Smooth muscle cell (in vitro differentiated cells): ENCODE results near the gene MYADML2. TPM values are rescaled to one million over a fixed set of nuclear protein-coding genes. Genes with fewer than 3 reads are reported as not detected.

ENCODE experiments used
- DNase-seq: peaks from one replicate; lab custom pipeline; 2025; ENCODE audit not compliant: unreplicated experiment; lab: John Stamatoyannopoulos, UW
- H2AFZ ChIP-seq: fragments of 200-600 bp; sonication (generic); 2 replicates; pipeline ENCODE4 v1.6.0; 2016; ENCODE audit warnings: antibody characterized with exemption, low read depth, mild to moderate bottlenecking
- H3F3A ChIP-seq: fragments of 200-600 bp; sonication (generic); 2 replicates; pipeline ENCODE4 v1.6.0; 2017; ENCODE audit warnings: antibody characterized with exemption, low read depth
- H3K27ac ChIP-seq: fragments of 200-600 bp; sonication (generic); 2 replicates; pipeline ENCODE4 v1.5.1; 2016; ENCODE audit warnings: low read depth, mild to moderate bottlenecking
- H3K27me3 ChIP-seq: fragments of 200-600 bp; sonication (generic); 2 replicates; pipeline ENCODE4 v1.6.1; 2016; ENCODE audit warnings: low read depth, mild to moderate bottlenecking
- H3K36me3 ChIP-seq: fragments of 200-600 bp; sonication (generic); 2 replicates; pipeline ENCODE4 v1.5.1; 2016; ENCODE audit warnings: low read depth
- H3K4me1 ChIP-seq: fragments of 200-600 bp; sonication (generic); 2 replicates; pipeline ENCODE4 v1.5.1; 2016; ENCODE audit warnings: low read depth
- H3K4me2 ChIP-seq: fragments of 200-600 bp; sonication (generic); 2 replicates; pipeline ENCODE4 v1.6.0; 2016; ENCODE audit warnings: mild to moderate bottlenecking
- H3K4me3 ChIP-seq: fragments of 200-600 bp; sonication (generic); 2 replicates; pipeline ENCODE4 v1.5.1; 2016; ENCODE audit warnings: mild to moderate bottlenecking
- H3K79me2 ChIP-seq: fragments of 200-600 bp; sonication (generic); 2 replicates; pipeline ENCODE4 v1.6.0; 2016; ENCODE audit warnings: low read depth, mild to moderate bottlenecking
- H3K9ac ChIP-seq: fragments of 200-600 bp; sonication (generic); 2 replicates; pipeline ENCODE4 v1.6.0; 2016; ENCODE audit warnings: low read depth
- H3K9me3 ChIP-seq: fragments of 200-600 bp; sonication (generic); replicated peaks from 2 replicates; pipeline ENCODE4 v1.5.1; 2016; ENCODE audit warnings: low read depth
- H4K20me1 ChIP-seq: fragments of 200-600 bp; sonication (generic); 2 replicates; pipeline ENCODE4 v1.6.0; 2016; ENCODE audit warnings: low read depth
- WGBS: methylation state at CpG from one replicate; pipeline ENCODE4 v1.1.7; 2016; ENCODE audit warnings: low lambda C conversion rate; 5-methylcytosine and 5-hydroxymethylcytosine counted together
- polyA plus RNA-seq: library from polyadenylated mRNA; unstranded; fragments of >200 nt; fragmentation: Nextera tagmentation; extraction: Ambion mirVana; gene quantifications from 2 replicates; pipeline ENCODE4 v1.2.1, GENCODE V29; 2016
- total RNA-seq: library from RNA; depleted of rRNA; stranded (reverse); fragments of >200 nt; gene quantifications from 2 replicates; pipeline ENCODE4 v1.2.3, GENCODE V29; 2014
- TF ChIP-seq, protein P1 (sequence below): fragments of 200-600 bp; sonication (generic); IDR thresholded peaks from 2 replicates; pipeline ENCODE4 v1.5.1; 2017; ENCODE audit warnings: borderline replicate concordance, mild to moderate bottlenecking, antibody characterized with exemption; ENCODE audit not compliant: insufficient read depth, poor library complexity, severe bottlenecking

MYADML2 gene
- total and polyA plus RNA-seq, 2 experiments from 2014 or later = not detected

DNA sequence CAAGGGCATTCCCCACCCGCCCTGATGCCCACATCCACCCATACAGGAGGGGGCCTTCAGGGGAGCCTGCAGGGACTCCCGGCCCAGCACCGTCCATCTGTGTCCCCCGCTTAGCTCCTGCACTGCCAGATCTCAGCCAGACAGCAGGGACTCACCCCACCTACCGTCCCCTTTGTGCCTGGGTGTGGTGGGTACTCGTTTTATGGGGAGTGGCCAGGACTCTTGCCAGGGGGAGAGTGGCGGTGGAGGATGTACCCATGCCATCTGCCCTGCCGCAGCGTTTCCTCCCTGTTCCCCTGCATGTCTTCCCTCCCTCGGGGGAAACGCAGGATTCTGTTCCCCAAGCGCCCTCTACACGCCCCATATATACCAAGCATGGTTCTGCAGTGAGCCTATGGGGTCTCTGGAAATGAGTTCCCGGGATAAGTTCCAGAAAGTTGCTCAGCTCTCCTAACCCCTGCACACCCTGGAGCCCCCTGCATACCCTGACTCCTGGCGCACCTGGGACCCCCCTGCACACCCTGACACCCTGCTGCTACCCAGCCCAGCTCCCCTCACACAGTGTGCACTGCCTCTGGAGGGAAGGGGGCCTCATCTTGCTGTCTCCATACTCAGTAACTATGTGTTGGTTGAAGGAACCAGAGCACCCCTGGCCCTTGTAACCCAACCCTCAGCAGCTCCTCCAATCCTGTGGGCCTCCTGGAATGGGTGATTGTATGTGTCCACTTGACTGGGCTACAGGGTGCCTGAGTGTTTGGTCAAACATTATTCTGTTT, 15.3 kb downstream of the MYADML2 start:
- no peaks in the 10 kb centered on the region for H3K27me3 ChIP-seq
- H3F3A ChIP-seq = peaks cover 12% of the 10 kb centered on the region
- H3K9me3 ChIP-seq = no peaks in the 10 kb centered on the region
- whole genome bisulfite sequencing = 73% methylated on average over 15 of the region's 15 CpGs
- H3K27ac ChIP-seq = no peak overlapping the region
- peaks cover 35% of the 10 kb centered on the region for H4K20me1 ChIP-seq
- no peak overlapping the region for H3K4me2 ChIP-seq
- TF ChIP-seq, protein P1, sequence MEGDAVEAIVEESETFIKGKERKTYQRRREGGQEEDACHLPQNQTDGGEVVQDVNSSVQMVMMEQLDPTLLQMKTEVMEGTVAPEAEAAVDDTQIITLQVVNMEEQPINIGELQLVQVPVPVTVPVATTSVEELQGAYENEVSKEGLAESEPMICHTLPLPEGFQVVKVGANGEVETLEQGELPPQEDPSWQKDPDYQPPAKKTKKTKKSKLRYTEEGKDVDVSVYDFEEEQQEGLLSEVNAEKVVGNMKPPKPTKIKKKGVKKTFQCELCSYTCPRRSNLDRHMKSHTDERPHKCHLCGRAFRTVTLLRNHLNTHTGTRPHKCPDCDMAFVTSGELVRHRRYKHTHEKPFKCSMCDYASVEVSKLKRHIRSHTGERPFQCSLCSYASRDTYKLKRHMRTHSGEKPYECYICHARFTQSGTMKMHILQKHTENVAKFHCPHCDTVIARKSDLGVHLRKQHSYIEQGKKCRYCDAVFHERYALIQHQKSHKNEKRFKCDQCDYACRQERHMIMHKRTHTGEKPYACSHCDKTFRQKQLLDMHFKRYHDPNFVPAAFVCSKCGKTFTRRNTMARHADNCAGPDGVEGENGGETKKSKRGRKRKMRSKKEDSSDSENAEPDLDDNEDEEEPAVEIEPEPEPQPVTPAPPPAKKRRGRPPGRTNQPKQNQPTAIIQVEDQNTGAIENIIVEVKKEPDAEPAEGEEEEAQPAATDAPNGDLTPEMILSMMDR = no peak
- no peak overlapping the region for H3K4me3 ChIP-seq
- no peak for DNase-seq
- H3K9ac ChIP-seq = no peak overlapping the region
- peaks cover 9% of the 10 kb centered on the region for H3K4me1 ChIP-seq
- H3K79me2 ChIP-seq = peaks cover 21% of the 10 kb centered on the region
- H3K36me3 ChIP-seq = no peaks in the 10 kb centered on the region
- no peak overlapping the region for H2AFZ ChIP-seq

DNA sequence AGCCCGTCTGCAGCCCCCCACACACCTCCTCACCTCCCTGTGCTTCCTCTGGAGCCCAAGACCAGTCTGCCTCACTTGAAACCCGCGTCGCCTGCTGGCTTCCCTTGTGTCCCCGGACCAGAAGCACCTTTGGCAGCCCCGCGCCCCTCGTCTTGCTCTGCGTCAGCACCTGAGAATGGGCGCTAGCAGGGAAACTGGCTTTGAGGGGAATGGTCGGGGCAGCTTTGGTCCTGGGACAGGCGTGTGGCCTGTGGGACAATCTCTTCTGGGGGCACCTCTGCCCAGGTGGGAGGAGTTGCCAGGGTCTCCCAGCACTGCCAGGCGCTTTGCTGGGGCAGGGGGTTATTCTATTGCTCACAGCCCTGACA, 15.9 kb downstream of the MYADML2 start:
- H3K4me2 ChIP-seq = no peak overlapping the region
- H3K79me2 ChIP-seq = peaks cover 21% of the 10 kb centered on the region
- no peaks in the 10 kb centered on the region for H3K36me3 ChIP-seq
- no peaks in the 10 kb centered on the region for H3K9me3 ChIP-seq
- no peak for DNase-seq
- peaks cover 18% of the 10 kb centered on the region for H3F3A ChIP-seq
- no peak overlapping the region for H2AFZ ChIP-seq
- H3K9ac ChIP-seq = no peak overlapping the region
- H3K27me3 ChIP-seq = no peaks in the 10 kb centered on the region
- WGBS = 79% methylated on average over 13 of the region's 13 CpGs
- TF ChIP-seq, protein P1 = no peak
- H3K27ac ChIP-seq = no peak overlapping the region
- no peak overlapping the region for H3K4me3 ChIP-seq
- H4K20me1 ChIP-seq = peaks cover 40% of the 10 kb centered on the region
- H3K4me1 ChIP-seq = peaks cover 15% of the 10 kb centered on the region

DNA sequence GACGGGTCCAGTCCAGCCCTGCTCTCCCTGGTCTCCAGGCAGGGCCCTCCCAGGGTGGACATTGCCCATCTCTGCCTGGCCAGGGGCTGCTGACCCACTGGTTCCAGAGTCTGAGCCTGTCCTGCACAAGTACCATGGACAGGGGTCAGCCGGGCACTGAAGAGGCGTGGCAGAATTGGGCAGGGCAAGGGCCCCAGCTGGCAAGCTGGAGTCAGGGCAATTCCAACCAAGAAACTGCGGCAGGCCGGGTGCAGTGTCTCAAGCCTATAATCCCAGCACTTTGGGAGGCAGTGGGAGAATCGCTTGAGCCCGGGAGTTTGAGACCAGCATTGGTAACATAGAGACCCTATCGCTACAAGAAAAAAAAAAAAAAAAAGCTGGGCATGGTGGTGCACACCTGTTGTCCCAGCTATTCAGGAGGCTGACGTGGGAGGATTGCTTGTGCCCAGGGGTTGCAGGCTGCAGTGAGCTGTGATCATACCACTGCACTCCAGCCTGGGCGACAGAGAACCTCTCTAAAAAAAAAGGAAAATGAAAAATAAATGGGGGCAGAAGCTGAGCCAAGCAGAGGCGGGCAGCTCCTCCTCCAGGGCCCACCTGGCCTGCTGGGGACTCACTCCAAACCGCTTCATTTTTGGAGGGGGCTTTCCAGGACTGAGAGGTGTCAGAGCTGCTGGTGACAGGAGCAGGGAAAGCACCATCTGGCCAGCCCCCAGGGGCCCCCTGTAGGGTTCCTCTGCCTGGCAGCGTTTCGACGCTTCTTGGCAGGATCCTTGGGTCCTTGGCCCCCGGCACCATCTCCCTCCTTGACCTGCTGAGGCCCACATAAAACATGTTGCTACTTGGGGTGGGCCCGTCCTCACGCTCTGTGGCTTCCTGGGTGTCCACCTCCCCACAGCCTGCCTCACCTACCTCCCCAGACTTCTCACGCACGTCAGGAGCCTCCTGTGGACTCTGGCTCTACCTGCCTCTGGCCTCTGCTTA, 16.6 kb downstream of the MYADML2 start:
- TF ChIP-seq, protein P1 = no peak
- no peak overlapping the region for H3K27ac ChIP-seq
- H3K9me3 ChIP-seq = no peaks in the 10 kb centered on the region
- H2AFZ ChIP-seq = no peak overlapping the region
- H3K4me3 ChIP-seq = no peak overlapping the region
- peaks cover 21% of the 10 kb centered on the region for H3K79me2 ChIP-seq
- DNase-seq = no peak
- H3K4me1 ChIP-seq = peaks cover 11% of the 10 kb centered on the region
- 90% methylated on average over 20 of the region's 20 CpGs for WGBS
- H3K4me2 ChIP-seq = no peak overlapping the region
- H3K36me3 ChIP-seq = no peaks in the 10 kb centered on the region
- no peak overlapping the region for H3K9ac ChIP-seq
- H4K20me1 ChIP-seq = peaks cover 45% of the 10 kb centered on the region
- peaks cover 18% of the 10 kb centered on the region for H3F3A ChIP-seq
- H3K27me3 ChIP-seq = no peaks in the 10 kb centered on the region
